ENCODE results near the gene LTA4H. TPM values are rescaled to one million over a fixed set of nuclear protein-coding genes. Genes with fewer than 3 reads are reported as not detected.

The LTA4H gene
- total and polyA plus RNA-seq, 2 experiments from 2014 or later = 35.0 to 90.5 TPM

DNA sequence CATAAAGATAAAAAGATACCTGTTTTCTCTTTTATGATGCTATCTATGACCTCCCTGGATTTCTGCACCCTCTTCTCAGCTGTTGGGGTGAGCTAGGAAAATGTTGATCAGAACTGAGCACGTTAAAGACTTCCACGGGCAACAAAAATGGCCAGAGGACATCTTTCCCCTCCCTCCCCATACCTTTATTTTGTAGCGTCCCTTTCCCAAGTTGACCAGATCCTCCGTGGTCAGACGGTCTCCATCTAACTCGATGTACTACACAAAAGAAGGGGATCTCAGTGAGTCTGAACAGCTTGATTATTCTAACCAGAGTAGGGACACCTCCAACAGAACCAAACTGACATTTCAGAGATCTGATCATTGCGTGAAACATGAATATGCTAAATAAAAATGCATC is 41.5 kb downstream of the LTA4H start:
- Histone ChIP-seq H3K9me3 (ENCODE audit: low read depth) (no peaks in the 10 kb centered on the region), H3K4me2 (no peak overlapping the region)

DNA sequence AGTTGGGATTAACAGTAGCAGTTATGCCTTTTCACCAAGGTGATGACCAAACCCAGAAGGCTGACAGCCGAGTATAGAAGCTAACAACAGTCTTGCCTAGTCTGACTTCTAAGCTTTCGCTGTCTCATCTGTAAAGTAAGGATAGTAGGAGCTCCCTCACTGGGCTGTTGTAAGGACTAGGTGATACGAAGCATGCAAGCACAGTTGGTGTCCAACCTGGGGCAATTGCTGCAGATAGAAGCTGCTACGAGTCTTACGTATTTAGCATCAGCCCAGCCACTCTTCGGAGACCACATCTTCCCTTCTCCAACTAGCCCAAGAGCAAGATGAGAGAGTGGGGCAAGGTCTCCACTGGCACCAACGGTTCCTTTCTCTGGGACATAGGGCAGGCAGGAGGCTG is 45.3 kb downstream of the LTA4H start:
- Histone ChIP-seq H3K4me2 (no peak overlapping the region), H4K20me1 (ENCODE audit: insufficient read depth, poor library complexity, severe bottlenecking) (no peaks in the 10 kb centered on the region), H3K79me2 (no peaks in the 10 kb centered on the region), H3K4me3 (no peak overlapping the region), H3K9me3 (ENCODE audit: low read depth) (no peaks in the 10 kb centered on the region), H3K27me3 (no peaks in the 10 kb centered on the region), H2AFZ (no peak overlapping the region), H3K9me2 (replicated peaks; ENCODE audit: insufficient read depth) (no peaks in the 10 kb centered on the region), H3K4me1 (ENCODE audit: insufficient read depth) (no peaks in the 10 kb centered on the region), H3K36me3 (replicated peaks; ENCODE audit: insufficient read depth, low read depth) (no peaks in the 10 kb centered on the region), H3K27ac (no peak overlapping the region)
- WGBS (ENCODE audit: low lambda C conversion rate, missing lambda C conversion rate) = 80% methylated on average over 7 of the region's 7 CpGs
- TF ChIP-seq EZH2 (IDR thresholded peaks at IDR 0.05; ENCODE audit: borderline replicate concordance) = no peak
- no peak for TF ChIP-seq EZH2phosphoT487 (IDR thresholded peaks at IDR 0.05; ENCODE audit: low read depth, severe bottlenecking, unreplicated experiment)
- TF ChIP-seq, protein P1, sequence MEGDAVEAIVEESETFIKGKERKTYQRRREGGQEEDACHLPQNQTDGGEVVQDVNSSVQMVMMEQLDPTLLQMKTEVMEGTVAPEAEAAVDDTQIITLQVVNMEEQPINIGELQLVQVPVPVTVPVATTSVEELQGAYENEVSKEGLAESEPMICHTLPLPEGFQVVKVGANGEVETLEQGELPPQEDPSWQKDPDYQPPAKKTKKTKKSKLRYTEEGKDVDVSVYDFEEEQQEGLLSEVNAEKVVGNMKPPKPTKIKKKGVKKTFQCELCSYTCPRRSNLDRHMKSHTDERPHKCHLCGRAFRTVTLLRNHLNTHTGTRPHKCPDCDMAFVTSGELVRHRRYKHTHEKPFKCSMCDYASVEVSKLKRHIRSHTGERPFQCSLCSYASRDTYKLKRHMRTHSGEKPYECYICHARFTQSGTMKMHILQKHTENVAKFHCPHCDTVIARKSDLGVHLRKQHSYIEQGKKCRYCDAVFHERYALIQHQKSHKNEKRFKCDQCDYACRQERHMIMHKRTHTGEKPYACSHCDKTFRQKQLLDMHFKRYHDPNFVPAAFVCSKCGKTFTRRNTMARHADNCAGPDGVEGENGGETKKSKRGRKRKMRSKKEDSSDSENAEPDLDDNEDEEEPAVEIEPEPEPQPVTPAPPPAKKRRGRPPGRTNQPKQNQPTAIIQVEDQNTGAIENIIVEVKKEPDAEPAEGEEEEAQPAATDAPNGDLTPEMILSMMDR (IDR thresholded peaks at IDR 0.05; ENCODE audit: poor library complexity) = no peak
- DNase-seq (ENCODE audit: low spot score) = no peak

More for the DNA sequence above, 41.5 kb downstream of the LTA4H start:
- Histone ChIP-seq H3K79me2 (no peaks in the 10 kb centered on the region), H3K4me3 (no peak overlapping the region), H2AFZ (no peak overlapping the region), H3K27me3 (no peaks in the 10 kb centered on the region), H4K20me1 (ENCODE audit: insufficient read depth, poor library complexity, severe bottlenecking) (no peaks in the 10 kb centered on the region), H3K9me2 (replicated peaks; ENCODE audit: insufficient read depth) (no peaks in the 10 kb centered on the region), H3K36me3 (replicated peaks; ENCODE audit: insufficient read depth, low read depth) (no peaks in the 10 kb centered on the region), H3K4me1 (ENCODE audit: insufficient read depth) (no peaks in the 10 kb centered on the region), H3K27ac (no peak overlapping the region)
- no peak for DNase-seq (ENCODE audit: low spot score)
- 88% methylated on average over 7 of the region's 7 CpGs for WGBS (ENCODE audit: low lambda C conversion rate, missing lambda C conversion rate)
- TF ChIP-seq EZH2 (IDR thresholded peaks at IDR 0.05; ENCODE audit: borderline replicate concordance) (no peak), EZH2phosphoT487 (IDR thresholded peaks at IDR 0.05; ENCODE audit: low read depth, severe bottlenecking, unreplicated experiment) (no peak)
- TF ChIP-seq, protein P1 (IDR thresholded peaks at IDR 0.05; ENCODE audit: poor library complexity) = no peak

DNA sequence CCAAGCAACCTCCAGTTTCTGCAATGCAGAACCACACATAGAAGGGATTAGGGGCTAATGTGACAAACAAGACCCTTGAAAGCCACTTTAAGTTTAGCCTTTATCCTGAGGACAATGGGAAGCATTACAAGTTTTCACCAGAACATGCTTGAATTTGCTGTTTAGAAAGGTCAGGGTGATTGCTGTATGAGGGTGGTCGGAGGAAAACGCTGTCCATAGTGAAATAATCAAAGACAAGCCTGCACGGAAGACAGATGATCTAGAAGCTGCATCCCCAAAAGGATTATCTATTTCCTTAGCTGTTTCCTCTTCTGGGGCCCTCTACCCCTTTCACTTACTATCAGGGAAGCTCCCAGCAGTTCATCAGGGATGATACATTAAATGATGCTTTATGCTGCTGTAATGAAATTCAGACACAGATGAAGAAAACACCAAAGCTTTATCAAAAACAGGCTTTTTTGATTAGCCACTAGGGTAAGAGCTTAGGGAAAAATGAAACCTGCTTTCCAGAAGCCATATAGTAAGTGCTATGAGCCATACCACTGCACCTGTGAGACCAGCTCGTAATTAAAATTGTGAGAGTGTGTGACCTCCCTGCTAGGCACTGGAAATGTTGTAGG is 45.8 kb downstream of the LTA4H start:
- no peak overlapping the region for H3K4me2 ChIP-seq
- no peaks in the 10 kb centered on the region for H3K9me2 ChIP-seq (replicated peaks; ENCODE audit: insufficient read depth)
- H3K27me3 ChIP-seq = no peaks in the 10 kb centered on the region
- no peaks in the 10 kb centered on the region for H4K20me1 ChIP-seq (ENCODE audit: insufficient read depth, poor library complexity, severe bottlenecking)
- H3K27ac ChIP-seq = no peak overlapping the region
- DNase-seq (ENCODE audit: low spot score) = no peak
- no peak overlapping the region for H3K4me3 ChIP-seq
- 68% methylated on average over 4 of the region's 4 CpGs for WGBS (ENCODE audit: low lambda C conversion rate, missing lambda C conversion rate)
- no peaks in the 10 kb centered on the region for H3K79me2 ChIP-seq
- TF ChIP-seq, protein P1 (IDR thresholded peaks at IDR 0.05; ENCODE audit: poor library complexity) = no peak
- no peak for TF ChIP-seq EZH2 (IDR thresholded peaks at IDR 0.05; ENCODE audit: borderline replicate concordance)
- H3K9me3 ChIP-seq (ENCODE audit: low read depth) = no peaks in the 10 kb centered on the region
- no peaks in the 10 kb centered on the region for H3K36me3 ChIP-seq (replicated peaks; ENCODE audit: insufficient read depth, low read depth)
- H2AFZ ChIP-seq = no peak overlapping the region
- no peaks in the 10 kb centered on the region for H3K4me1 ChIP-seq (ENCODE audit: insufficient read depth)
